Renal cortex interstitium (tissue), 11 donors: ENCODE data around the gene OR52M1. TPM values are rescaled to one million over a fixed set of nuclear protein-coding genes. Genes with fewer than 3 reads are reported as not detected.

Experiments used
- DNase-seq, 11 donors: peaks; one replicate each; pipeline ENCODE4 v3.0.0-alpha.2; 2013; ENCODE audit warnings: low read depth in 9 of 11, low spot score in 4 of 11; ENCODE audit errors: extremely low read depth in 1 of 11
- polyA plus RNA-seq, 3 donors: library from polyadenylated mRNA; unstranded; fragments of 120-200 nt; gene quantifications; one replicate each; pipeline ENCODE4 v1.2.1, GENCODE V29; 2013; ENCODE audit not compliant: insufficient read length in 3 of 3

OR52M1 gene
- polyA plus RNA-seq, 3 donors: not detected

GRCh38 chr11:4559527-4560440 is 14.8 kb downstream of the OR52M1 start:
- DNase-seq: no peak

GRCh38 chr11:4560467-4560866 is 15.5 kb downstream of the OR52M1 start:
- peak in 8 of 11 donors; percentile 7 to 46 (median 17) for DNase-seq

- no peak for DNase-seq
These were observed 20.4 kb downstream of the OR52M1 start for GRCh38 chr11:4565371-4565770.

GRCh38 chr11:4569075-4569474 is 24.1 kb downstream of the OR52M1 start:
- no peak for DNase-seq

GRCh38 chr11:4576880-4577279 is 31.9 kb downstream of the OR52M1 start:
- DNase-seq: no peak

GRCh38 chr11:4577761-4578160 is 32.8 kb downstream of the OR52M1 start:
- no peak for DNase-seq

- DNase-seq: no peak
These were observed 33.6 kb downstream of the OR52M1 start for GRCh38 chr11:4578624-4579023.

GRCh38 chr11:4580124-4580523 is 35.1 kb downstream of the OR52M1 start:
- DNase-seq: no peak

- no peak for DNase-seq
These were observed 36.5 kb downstream of the OR52M1 start, which contains the start of gene OR52I2 for GRCh38 chr11:4581443-4581842. Gene OR52I2, plus strand, starts transcription at chr11:4581743.

GRCh38 chr11:4589017-4589416 is 44.0 kb downstream of the OR52M1 start:
- DNase-seq: no peak

GRCh38 chr11:4593739-4594138 is 48.7 kb downstream of the OR52M1 start, which contains the start of gene OR52I1:
Gene OR52I1, plus strand, starts transcription at chr11:4594039. Its CDS starts 0 bp downstream, at chr11:4594039.
- DNase-seq: no peak

Other genes starting within 250 kb of the OR52M1 start
- gene OR52B4, start 176.8 kb upstream of the OR52M1 start, polyA plus RNA-seq: not detected
- 10 to 100 TPM; 20.5 to 22.6 (median 21.7) TPM for gene TRIM21, start 151.5 kb upstream of the OR52M1 start, polyA plus RNA-seq
- gene OR52K2, start 95.9 kb upstream of the OR52M1 start, polyA plus RNA-seq: not detected
- gene OR52K1, start 62.5 kb upstream of the OR52M1 start, polyA plus RNA-seq: under 1 TPM; 0.10 to 0.18 (median 0.11) TPM
- gene OR52I2, start 36.6 kb downstream of the OR52M1 start, polyA plus RNA-seq: not detected
- under 1 TPM in 2 of 3 donors, not detected in 1; 0.05 to 0.06 TPM for gene OR52I1, start 48.8 kb downstream of the OR52M1 start, polyA plus RNA-seq
- 10 to 100 TPM; 19.0 to 21.0 (median 19.6) TPM for gene TRIM68, start 63.0 kb downstream of the OR52M1 start, polyA plus RNA-seq
- gene OR51D1, start 92.3 kb downstream of the OR52M1 start, polyA plus RNA-seq: not detected
- 1 to 10 TPM; 1.4 to 1.8 (median 1.4) TPM for gene OR51E1, start 98.8 kb downstream of the OR52M1 start, polyA plus RNA-seq
- gene OR51E2, start 152.7 kb downstream of the OR52M1 start, polyA plus RNA-seq: 1 to 10 TPM in 2 of 3 donors, under 1 TPM in 1; 0.91 to 1.3 (median 1.2) TPM
- gene MMP26, start 159.6 kb downstream of the OR52M1 start, polyA plus RNA-seq: under 1 TPM; 0.43 to 0.89 (median 0.80) TPM
- not detected for gene OR51F1, start 224.7 kb downstream of the OR52M1 start, polyA plus RNA-seq